Measurements from ENCODE around the gene PPFIA1. TPM values are rescaled to one million over a fixed set of nuclear protein-coding genes. Genes with fewer than 3 reads are reported as not detected.

The PPFIA1 gene
- total and polyA plus RNA-seq, 10 of the 15 experiments (the other 5 are each of a cell fraction or from before 2014, with no cell fraction given), result 5.2 to 26.2 (median 15.8) TPM

DNA sequence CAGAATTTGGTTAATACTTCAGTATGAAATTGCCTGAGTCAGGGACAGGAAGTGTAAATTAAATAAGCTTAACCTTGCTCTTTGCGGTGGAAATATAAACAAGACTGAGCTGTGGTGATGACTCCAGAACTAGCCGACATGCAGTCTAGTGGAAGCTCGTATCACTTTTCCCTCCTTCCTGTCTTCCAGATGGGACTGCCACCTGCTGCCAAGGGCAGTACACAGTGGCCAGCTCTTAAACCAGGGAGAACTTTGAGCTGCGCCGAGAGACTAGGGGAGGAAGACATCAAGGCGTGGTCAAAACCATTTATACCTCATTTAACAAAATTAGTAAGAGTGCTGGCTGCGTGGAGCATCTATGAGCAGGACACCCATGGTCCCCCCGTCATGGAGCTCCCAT, 96.6 kb downstream of the PPFIA1 start:
- intact Hi-C loops (cut with micrococcal nuclease; ENCODE audit: unreplicated experiment), result no loop called here
- FAIRE-seq, result no peak

More for the DNA sequence above, 96.6 kb downstream of the PPFIA1 start:
- Histone ChIP-seq H3K27ac (ENCODE audit: control insufficient read depth, insufficient read depth) (no peak overlapping the region), H3K27me3 (replicated peaks in 1 of 2; ENCODE audit: control insufficient read depth in 2 of 2, insufficient read depth in 2 of 2, low read length in 1 of 2) (no peaks in the 10 kb centered on the region), H3K4me3 (no peak overlapping the region), H4K20me1 (ENCODE audit: control insufficient read depth, insufficient read depth) (no peaks in the 10 kb centered on the region), H3K36me3 (ENCODE audit: control insufficient read depth in 2 of 2, insufficient read depth in 2 of 2, low read length in 1 of 2) (peaks cover under 1 to 4% of the 10 kb centered on the region in 2 experiments), H2AFZ (ENCODE audit: control insufficient read depth, low read depth, low read length) (no peak overlapping the region), H3K9ac (ENCODE audit: control insufficient read depth, insufficient read depth, low read length) (no peak overlapping the region), H3K4me2 (ENCODE audit: control insufficient read depth, insufficient read depth) (no peak overlapping the region), H3K9me3 (replicated peaks; ENCODE audit: control insufficient read depth, insufficient read depth, low read length) (no peaks in the 10 kb centered on the region), H3K79me2 (ENCODE audit: control insufficient read depth, insufficient read depth, low read length) (no peaks in the 10 kb centered on the region), H3K4me1 (ENCODE audit: control insufficient read depth, insufficient read depth, low read length) (no peaks in the 10 kb centered on the region)
- ChIA-PET RAD21 (ENCODE audit: unreplicated experiment) (no interaction called here), SMC1A (ENCODE audit: uncharacterized antibody, unreplicated experiment) (interaction anchor here (1.6 kb wide), 1 partner anchor 10 kb away, joined by 4 read pairs; no protein-coding TSS in a partner anchor), POLR2A (no interaction called here), CTCF (interaction anchor here (0.8 to 0.9 kb wide), 2 partner anchors 9 to 13 kb away, joined by 3 read pairs; no protein-coding TSS in a partner anchor)
- ATAC-seq (no peak), DNase-seq (ENCODE audit: low read depth, low spot score) (no peak)
- TF ChIP-seq STAT3 (IDR thresholded peaks at IDR 0.05; ENCODE audit: low read depth, low read length) (no peak), RFX5 (IDR thresholded peaks at IDR 0.05; ENCODE audit: low read depth, low read length) (no peak), MYC (IDR thresholded peaks at IDR 0.05; ENCODE audit: insufficient read depth, insufficient read length, insufficient replicate concordance, low read length, severe bottlenecking) (no peak), SMAD1 (IDR thresholded peaks at IDR 0.05; ENCODE audit: low read depth, partially characterized antibody) (no peak), NR2C2 (IDR thresholded peaks at IDR 0.05; ENCODE audit: borderline replicate concordance, control insufficient read depth, insufficient read length, low read depth) (no peak), TBL1XR1 (IDR thresholded peaks at IDR 0.05; ENCODE audit: low read depth, low read length) (no peak), MXI1 (IDR thresholded peaks at IDR 0.05; ENCODE audit: low read depth, low read length) (no peak), CHD2 (IDR thresholded peaks at IDR 0.05; ENCODE audit: borderline replicate concordance, low read depth, low read length) (no peak)
- TF ChIP-seq, protein P1, sequence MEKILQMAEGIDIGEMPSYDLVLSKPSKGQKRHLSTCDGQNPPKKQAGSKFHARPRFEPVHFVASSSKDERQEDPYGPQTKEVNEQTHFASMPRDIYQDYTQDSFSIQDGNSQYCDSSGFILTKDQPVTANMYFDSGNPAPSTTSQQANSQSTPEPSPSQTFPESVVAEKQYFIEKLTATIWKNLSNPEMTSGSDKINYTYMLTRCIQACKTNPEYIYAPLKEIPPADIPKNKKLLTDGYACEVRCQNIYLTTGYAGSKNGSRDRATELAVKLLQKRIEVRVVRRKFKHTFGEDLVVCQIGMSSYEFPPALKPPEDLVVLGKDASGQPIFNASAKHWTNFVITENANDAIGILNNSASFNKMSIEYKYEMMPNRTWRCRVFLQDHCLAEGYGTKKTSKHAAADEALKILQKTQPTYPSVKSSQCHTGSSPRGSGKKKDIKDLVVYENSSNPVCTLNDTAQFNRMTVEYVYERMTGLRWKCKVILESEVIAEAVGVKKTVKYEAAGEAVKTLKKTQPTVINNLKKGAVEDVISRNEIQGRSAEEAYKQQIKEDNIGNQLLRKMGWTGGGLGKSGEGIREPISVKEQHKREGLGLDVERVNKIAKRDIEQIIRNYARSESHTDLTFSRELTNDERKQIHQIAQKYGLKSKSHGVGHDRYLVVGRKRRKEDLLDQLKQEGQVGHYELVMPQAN (conservative IDR thresholded peaks at IDR 0.05), result no peak
- no TSS peak for BruUV-seq (replicated peaks)
- in situ Hi-C loops (cut with MboI), result no loop called here
- 82% methylated on average over 8 of the region's 8 CpGs for WGBS (ENCODE audit: insufficient coverage, insufficient replicate concordance, low lambda C conversion rate, missing lambda C conversion rate)

Measured in GM12878 (cell line).